ENCODE data around the gene SPG11.
"Not testable (repeated sequence)": the region's sequence is repeated elsewhere in the genome, so short reads cannot be mapped to it uniquely, and the experiment has no call there.

The SPG11 gene

GRCh38 chr15:44662478-44663409, 718 bp downstream of the SPG11 start:
- Mint-ChIP-seq H3K9me3 (no peaks in the 10 kb centered on the region), H3K27ac (peak overlapping the region; percentile 100), H3K36me3 (ENCODE audit: low read depth) (peaks cover 25% of the 10 kb centered on the region), H3K27me3 (no peaks in the 10 kb centered on the region), H3K4me3 (peak overlapping the region; percentile 94), H3K4me1 (ENCODE audit: low read depth) (peaks cover 63% of the 10 kb centered on the region)

GRCh38 chr15:44661576-44661975, 1.9 kb downstream of the SPG11 start:
- Mint-ChIP-seq H3K27ac (peak overlapping the region; percentile 85), H3K9me3 (no peaks in the 10 kb centered on the region), H3K4me1 (ENCODE audit: low read depth) (peaks cover 54% of the 10 kb centered on the region), H3K4me3 (peak overlapping the region; percentile 94), H3K27me3 (no peaks in the 10 kb centered on the region), H3K36me3 (ENCODE audit: low read depth) (peaks cover 36% of the 10 kb centered on the region)

- peak overlapping the region; percentile 63 for H3K27ac Mint-ChIP-seq
- no peaks in the 10 kb centered on the region for H3K9me3 Mint-ChIP-seq
- H3K4me1 Mint-ChIP-seq (ENCODE audit: low read depth): peaks cover 38% of the 10 kb centered on the region
- H3K4me3 Mint-ChIP-seq: no peak overlapping the region
- H3K27me3 Mint-ChIP-seq: no peaks in the 10 kb centered on the region
- peaks cover 49% of the 10 kb centered on the region for H3K36me3 Mint-ChIP-seq (ENCODE audit: low read depth)
Measured at GRCh38 chr15:44659056-44659455, 4.4 kb downstream of the SPG11 start.

- no peaks in the 10 kb centered on the region for H3K9me3 Mint-ChIP-seq
- H3K27me3 Mint-ChIP-seq: no peaks in the 10 kb centered on the region
- no peak overlapping the region for H3K4me3 Mint-ChIP-seq
- peaks cover 33% of the 10 kb centered on the region for H3K4me1 Mint-ChIP-seq (ENCODE audit: low read depth)
- H3K36me3 Mint-ChIP-seq (ENCODE audit: low read depth): peaks cover 58% of the 10 kb centered on the region
- H3K27ac Mint-ChIP-seq: no peak overlapping the region
Measured at GRCh38 chr15:44657378-44657777, 6.1 kb downstream of the SPG11 start.

GRCh38 chr15:44656913-44657312, 6.5 kb downstream of the SPG11 start:
- H3K36me3 Mint-ChIP-seq (ENCODE audit: low read depth): peaks cover 63% of the 10 kb centered on the region
- H3K27me3 Mint-ChIP-seq: no peaks in the 10 kb centered on the region
- H3K9me3 Mint-ChIP-seq: no peaks in the 10 kb centered on the region
- H3K27ac Mint-ChIP-seq: no peak overlapping the region
- no peak overlapping the region for H3K4me3 Mint-ChIP-seq
- H3K4me1 Mint-ChIP-seq (ENCODE audit: low read depth): peaks cover 35% of the 10 kb centered on the region

- no peaks in the 10 kb centered on the region for H3K9me3 Mint-ChIP-seq
- peak overlapping the region; percentile 0 for H3K27ac Mint-ChIP-seq
- peaks cover 69% of the 10 kb centered on the region for H3K36me3 Mint-ChIP-seq (ENCODE audit: low read depth)
- peaks cover 34% of the 10 kb centered on the region for H3K4me1 Mint-ChIP-seq (ENCODE audit: low read depth)
- H3K4me3 Mint-ChIP-seq: no peak overlapping the region
- H3K27me3 Mint-ChIP-seq: no peaks in the 10 kb centered on the region
Measured at GRCh38 chr15:44656298-44656697, 7.2 kb downstream of the SPG11 start.

GRCh38 chr15:44654858-44655257, 8.6 kb downstream of the SPG11 start:
- no peaks in the 10 kb centered on the region for H3K9me3 Mint-ChIP-seq
- no peak overlapping the region for H3K4me3 Mint-ChIP-seq
- no peak overlapping the region for H3K27ac Mint-ChIP-seq
- H3K27me3 Mint-ChIP-seq: no peaks in the 10 kb centered on the region
- H3K4me1 Mint-ChIP-seq (ENCODE audit: low read depth): peaks cover 27% of the 10 kb centered on the region
- H3K36me3 Mint-ChIP-seq (ENCODE audit: low read depth): peaks cover 75% of the 10 kb centered on the region

- no peak overlapping the region for H3K4me3 Mint-ChIP-seq
- H3K27ac Mint-ChIP-seq: no peak overlapping the region
- H3K4me1 Mint-ChIP-seq (ENCODE audit: low read depth): peaks cover 57% of the 10 kb centered on the region
- no peaks in the 10 kb centered on the region for H3K27me3 Mint-ChIP-seq
- peaks cover 9% of the 10 kb centered on the region for H3K9me3 Mint-ChIP-seq
- H3K36me3 Mint-ChIP-seq (ENCODE audit: low read depth): peaks cover 77% of the 10 kb centered on the region
Measured at GRCh38 chr15:44647637-44648036, 15.8 kb downstream of the SPG11 start.

GRCh38 chr15:44647036-44647435, 16.4 kb downstream of the SPG11 start:
- peaks cover 74% of the 10 kb centered on the region for H3K36me3 Mint-ChIP-seq (ENCODE audit: low read depth)
- peaks cover 54% of the 10 kb centered on the region for H3K4me1 Mint-ChIP-seq (ENCODE audit: low read depth)

GRCh38 chr15:44646460-44646859, 17.0 kb downstream of the SPG11 start:
- Mint-ChIP-seq H3K4me3 (no peak overlapping the region), H3K4me1 (ENCODE audit: low read depth) (peaks cover 50% of the 10 kb centered on the region)

More at GRCh38 chr15:44647036-44647435, 16.4 kb downstream of the SPG11 start:
- Mint-ChIP-seq H3K27me3 (no peaks in the 10 kb centered on the region), H3K4me3 (no peak overlapping the region), H3K27ac (no peak overlapping the region), H3K9me3 (peaks cover 9% of the 10 kb centered on the region)

GRCh38 chr15:44641651-44642050, 21.8 kb downstream of the SPG11 start:
- peaks cover 49% of the 10 kb centered on the region for H3K36me3 Mint-ChIP-seq (ENCODE audit: low read depth)

More at GRCh38 chr15:44646460-44646859, 17.0 kb downstream of the SPG11 start:
- Mint-ChIP-seq H3K27ac (peak overlapping the region; percentile 53), H3K36me3 (ENCODE audit: low read depth) (peaks cover 68% of the 10 kb centered on the region), H3K27me3 (no peaks in the 10 kb centered on the region), H3K9me3 (peaks cover 9% of the 10 kb centered on the region)

GRCh38 chr15:44636976-44637375, 26.5 kb downstream of the SPG11 start:
- peaks cover 25% of the 10 kb centered on the region for H3K4me1 Mint-ChIP-seq (ENCODE audit: low read depth)

More at GRCh38 chr15:44641651-44642050, 21.8 kb downstream of the SPG11 start:
- Mint-ChIP-seq H3K27me3 (no peaks in the 10 kb centered on the region), H3K9me3 (peaks cover 9% of the 10 kb centered on the region), H3K27ac (no peak overlapping the region), H3K4me3 (no peak overlapping the region), H3K4me1 (ENCODE audit: low read depth) (peaks cover 31% of the 10 kb centered on the region)

GRCh38 chr15:44633603-44634002, 29.9 kb downstream of the SPG11 start:
- peak overlapping the region; percentile 95 for H3K27ac Mint-ChIP-seq
- peaks cover 33% of the 10 kb centered on the region for H3K4me1 Mint-ChIP-seq (ENCODE audit: low read depth)
- H3K4me3 Mint-ChIP-seq: peak overlapping the region; percentile 71
- no peaks in the 10 kb centered on the region for H3K27me3 Mint-ChIP-seq
- peaks cover 53% of the 10 kb centered on the region for H3K36me3 Mint-ChIP-seq (ENCODE audit: low read depth)
- no peaks in the 10 kb centered on the region for H3K9me3 Mint-ChIP-seq

More at GRCh38 chr15:44636976-44637375, 26.5 kb downstream of the SPG11 start:
- no peak overlapping the region for H3K4me3 Mint-ChIP-seq
- peaks cover 41% of the 10 kb centered on the region for H3K36me3 Mint-ChIP-seq (ENCODE audit: low read depth)
- H3K27ac Mint-ChIP-seq: no peak overlapping the region
- no peaks in the 10 kb centered on the region for H3K9me3 Mint-ChIP-seq
- no peaks in the 10 kb centered on the region for H3K27me3 Mint-ChIP-seq

- H3K9me3 Mint-ChIP-seq, H3K27me3 Mint-ChIP-seq, H3K4me3 Mint-ChIP-seq: not testable (repeated sequence)
- Mint-ChIP-seq H3K36me3 (ENCODE audit: low read depth) (peaks cover 81% of the 10 kb centered on the region), H3K27ac (peak overlapping the region; percentile 86), H3K4me1 (ENCODE audit: low read depth) (peaks cover 15% of the 10 kb centered on the region)
Measured at GRCh38 chr15:44625286-44625685, 38.2 kb downstream of the SPG11 start.

GRCh38 chr15:44623178-44623577, 40.3 kb downstream of the SPG11 start:
- peak overlapping the region; percentile 45 for H3K27ac Mint-ChIP-seq
- peaks cover 79% of the 10 kb centered on the region for H3K36me3 Mint-ChIP-seq (ENCODE audit: low read depth)
- no peaks in the 10 kb centered on the region for H3K27me3 Mint-ChIP-seq

More at GRCh38 chr15:44623178-44623577, 40.3 kb downstream of the SPG11 start:
- no peak overlapping the region for H3K4me3 Mint-ChIP-seq
- no peaks in the 10 kb centered on the region for H3K9me3 Mint-ChIP-seq
- peaks cover 15% of the 10 kb centered on the region for H3K4me1 Mint-ChIP-seq (ENCODE audit: low read depth)
